ENCODE results near the gene LRRC49. TPM values are rescaled to one million over a fixed set of nuclear protein-coding genes. Genes with fewer than 3 reads are reported as not detected.
"Not testable (repeated sequence)": the region's sequence is repeated elsewhere in the genome, so short reads cannot be mapped to it uniquely, and the experiment has no call there.

Gene LRRC49
- polyA plus RNA-seq, 1 donor (not counting 4 experiments of a cell fraction or from before 2014, with no cell fraction given), result 9.9 TPM

GRCh38 chr15:70923311-70924080 lies 30.9 kb downstream of the LRRC49 start:
- H3K79me2 ChIP-seq (ENCODE audit: control insufficient read depth, insufficient read depth, low read length), result no peaks in the 10 kb centered on the region
- H3K9me1 ChIP-seq (ENCODE audit: control insufficient read depth, extremely low read depth, insufficient read depth, low read length), result no peaks in the 10 kb centered on the region
- DNase-seq (ENCODE audit: low read depth, low spot score), result no peak
- H3K4me1 ChIP-seq (ENCODE audit: control insufficient read depth, extremely low read depth, insufficient read depth, low read length), result no peaks in the 10 kb centered on the region
- no peak overlapping the region for H3K4me3 ChIP-seq (ENCODE audit: control insufficient read depth in 2 of 3, extremely low read depth in 1 of 3, insufficient read depth in 2 of 3, low read depth in 1 of 3, low read length in 3 of 3)
- H3K27ac ChIP-seq (ENCODE audit: control insufficient read depth, insufficient read depth, low read length), result no peak overlapping the region
- dilution Hi-C loops (cut with MboI; ENCODE audit: extremely low pct_ligation_motif_present, low sequenced_read_pairs), result no loop called here
- no peaks in the 10 kb centered on the region for H3K27me3 ChIP-seq (ENCODE audit: control insufficient read depth, extremely low read depth, insufficient read depth, low read length)
- H3K36me3 ChIP-seq (ENCODE audit: control insufficient read depth in 2 of 2, extremely low read depth in 1 of 2, insufficient read depth in 2 of 2, low read length in 2 of 2), result no peaks in the 10 kb centered on the region
- no peak overlapping the region for H2AFZ ChIP-seq (ENCODE audit: control insufficient read depth, low read length)
- H3K4me2 ChIP-seq (ENCODE audit: control insufficient read depth, extremely low read depth, insufficient read depth, low read depth, low read length), result no peak overlapping the region
- no peaks in the 10 kb centered on the region for H3K9me3 ChIP-seq (ENCODE audit: control insufficient read depth, low read depth, low read length)
- H3K9ac ChIP-seq (ENCODE audit: control insufficient read depth, extremely low read depth, insufficient read depth, low read length), result no peak overlapping the region
- no peaks in the 10 kb centered on the region for H4K20me1 ChIP-seq (ENCODE audit: control insufficient read depth, extremely low read depth, insufficient read depth, low read length)
- TF ChIP-seq, protein P1, sequence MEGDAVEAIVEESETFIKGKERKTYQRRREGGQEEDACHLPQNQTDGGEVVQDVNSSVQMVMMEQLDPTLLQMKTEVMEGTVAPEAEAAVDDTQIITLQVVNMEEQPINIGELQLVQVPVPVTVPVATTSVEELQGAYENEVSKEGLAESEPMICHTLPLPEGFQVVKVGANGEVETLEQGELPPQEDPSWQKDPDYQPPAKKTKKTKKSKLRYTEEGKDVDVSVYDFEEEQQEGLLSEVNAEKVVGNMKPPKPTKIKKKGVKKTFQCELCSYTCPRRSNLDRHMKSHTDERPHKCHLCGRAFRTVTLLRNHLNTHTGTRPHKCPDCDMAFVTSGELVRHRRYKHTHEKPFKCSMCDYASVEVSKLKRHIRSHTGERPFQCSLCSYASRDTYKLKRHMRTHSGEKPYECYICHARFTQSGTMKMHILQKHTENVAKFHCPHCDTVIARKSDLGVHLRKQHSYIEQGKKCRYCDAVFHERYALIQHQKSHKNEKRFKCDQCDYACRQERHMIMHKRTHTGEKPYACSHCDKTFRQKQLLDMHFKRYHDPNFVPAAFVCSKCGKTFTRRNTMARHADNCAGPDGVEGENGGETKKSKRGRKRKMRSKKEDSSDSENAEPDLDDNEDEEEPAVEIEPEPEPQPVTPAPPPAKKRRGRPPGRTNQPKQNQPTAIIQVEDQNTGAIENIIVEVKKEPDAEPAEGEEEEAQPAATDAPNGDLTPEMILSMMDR (optimal IDR thresholded peaks at IDR 0.05 in 1 of 3, IDR thresholded peaks at IDR 0.05 in 1 of 3, conservative IDR thresholded peaks at IDR 0.05 in 1 of 3; ENCODE audit: extremely low read depth in 1 of 3, insufficient read depth in 2 of 3, low read length in 3 of 3), result no peak
- TF ChIP-seq EZH2 (IDR thresholded peaks at IDR 0.05; ENCODE audit: low read length), result no peak
- no peak for FAIRE-seq

DNA sequence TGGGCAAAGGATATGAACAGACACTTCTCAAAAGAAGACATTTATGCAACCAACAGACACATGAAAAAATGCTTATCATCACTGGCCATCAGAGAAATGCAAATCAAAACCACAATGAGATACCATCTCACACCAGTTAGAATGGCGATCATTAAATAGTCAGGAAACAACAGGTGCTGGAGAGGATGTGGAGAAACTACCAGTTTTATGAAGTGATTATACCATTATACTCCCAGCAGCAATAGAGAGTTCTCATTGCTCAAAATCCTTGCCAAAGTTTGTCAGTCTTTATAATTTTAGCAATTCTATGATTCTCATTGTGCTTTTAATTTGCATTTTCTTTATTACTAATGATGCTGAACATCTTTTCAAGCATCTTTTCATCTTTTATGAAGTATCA lies 34.3 kb downstream of the LRRC49 start:
- H3K4me1 ChIP-seq (ENCODE audit: control insufficient read depth, extremely low read depth, insufficient read depth, low read length); H2AFZ ChIP-seq (ENCODE audit: control insufficient read depth, low read length); dilution Hi-C loops (cut with MboI; ENCODE audit: extremely low pct_ligation_motif_present, low sequenced_read_pairs); H3K9me3 ChIP-seq (ENCODE audit: control insufficient read depth, low read depth, low read length); H3K36me3 ChIP-seq (ENCODE audit: control insufficient read depth in 2 of 2, extremely low read depth in 1 of 2, insufficient read depth in 2 of 2, low read length in 2 of 2); H3K4me2 ChIP-seq (ENCODE audit: control insufficient read depth, extremely low read depth, insufficient read depth, low read depth, low read length); DNase-seq (ENCODE audit: low read depth, low spot score); H4K20me1 ChIP-seq (ENCODE audit: control insufficient read depth, extremely low read depth, insufficient read depth, low read length); FAIRE-seq; H3K79me2 ChIP-seq (ENCODE audit: control insufficient read depth, insufficient read depth, low read length); H3K27me3 ChIP-seq (ENCODE audit: control insufficient read depth, extremely low read depth, insufficient read depth, low read length); H3K4me3 ChIP-seq (ENCODE audit: control insufficient read depth in 2 of 3, extremely low read depth in 1 of 3, insufficient read depth in 2 of 3, low read depth in 1 of 3, low read length in 3 of 3); H3K9me1 ChIP-seq (ENCODE audit: control insufficient read depth, extremely low read depth, insufficient read depth, low read length); H3K9ac ChIP-seq (ENCODE audit: control insufficient read depth, extremely low read depth, insufficient read depth, low read length); H3K27ac ChIP-seq (ENCODE audit: control insufficient read depth, insufficient read depth, low read length): not testable (repeated sequence)

DNA sequence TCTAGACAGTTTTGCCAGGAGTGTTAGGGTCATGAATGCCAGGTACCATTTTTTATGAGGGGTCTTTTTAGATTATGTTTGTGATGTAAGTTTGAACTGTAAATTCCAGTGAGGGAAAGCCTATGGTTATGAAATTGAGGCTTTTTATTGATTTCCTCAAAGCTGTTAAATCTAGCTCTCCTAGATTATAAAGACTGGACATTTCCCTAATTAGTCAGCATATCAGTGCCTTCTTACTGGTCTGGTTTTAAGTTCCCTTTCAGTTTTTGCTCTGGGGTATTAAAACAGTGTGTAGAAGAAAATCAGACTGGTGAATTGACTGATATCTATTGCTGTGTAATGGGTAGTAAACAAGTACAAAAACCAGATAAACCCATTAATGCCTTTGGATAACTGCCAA lies 39.2 kb downstream of the LRRC49 start:
- dilution Hi-C loops (cut with MboI; ENCODE audit: extremely low pct_ligation_motif_present, low sequenced_read_pairs), result no loop called here
- FAIRE-seq, result no peak

More for the DNA sequence above, 39.2 kb downstream of the LRRC49 start:
- H3K27me3 ChIP-seq (ENCODE audit: control insufficient read depth, extremely low read depth, insufficient read depth, low read length), result no peaks in the 10 kb centered on the region
- H3K27ac ChIP-seq (ENCODE audit: control insufficient read depth, insufficient read depth, low read length), result no peak overlapping the region
- H2AFZ ChIP-seq (ENCODE audit: control insufficient read depth, low read length), result no peak overlapping the region
- TF ChIP-seq, protein P1 (optimal IDR thresholded peaks at IDR 0.05 in 1 of 3, IDR thresholded peaks at IDR 0.05 in 1 of 3, conservative IDR thresholded peaks at IDR 0.05 in 1 of 3; ENCODE audit: extremely low read depth in 1 of 3, insufficient read depth in 2 of 3, low read length in 3 of 3), result no peak
- no peak for TF ChIP-seq EZH2 (IDR thresholded peaks at IDR 0.05; ENCODE audit: low read length)
- DNase-seq (ENCODE audit: low read depth, low spot score), result no peak
- H3K9me3 ChIP-seq (ENCODE audit: control insufficient read depth, low read depth, low read length), result no peaks in the 10 kb centered on the region
- no peaks in the 10 kb centered on the region for H3K9me1 ChIP-seq (ENCODE audit: control insufficient read depth, extremely low read depth, insufficient read depth, low read length)
- no peaks in the 10 kb centered on the region for H3K36me3 ChIP-seq (ENCODE audit: control insufficient read depth in 2 of 2, extremely low read depth in 1 of 2, insufficient read depth in 2 of 2, low read length in 2 of 2)
- no peaks in the 10 kb centered on the region for H4K20me1 ChIP-seq (ENCODE audit: control insufficient read depth, extremely low read depth, insufficient read depth, low read length)
- no peak overlapping the region for H3K9ac ChIP-seq (ENCODE audit: control insufficient read depth, extremely low read depth, insufficient read depth, low read length)
- H3K4me2 ChIP-seq (ENCODE audit: control insufficient read depth, extremely low read depth, insufficient read depth, low read depth, low read length), result no peak overlapping the region
- H3K4me3 ChIP-seq (ENCODE audit: control insufficient read depth in 2 of 3, extremely low read depth in 1 of 3, insufficient read depth in 2 of 3, low read depth in 1 of 3, low read length in 3 of 3), result no peak overlapping the region
- no peaks in the 10 kb centered on the region for H3K4me1 ChIP-seq (ENCODE audit: control insufficient read depth, extremely low read depth, insufficient read depth, low read length)
- no peaks in the 10 kb centered on the region for H3K79me2 ChIP-seq (ENCODE audit: control insufficient read depth, insufficient read depth, low read length)

All from keratinocyte (primary cell).